WERI-Rb-1 (cell line): ENCODE data around the gene AURKA.
"Not testable (repeated sequence)": the region's sequence is repeated elsewhere in the genome, so short reads cannot be mapped to it uniquely, and the experiment has no call there.

Experiments used
- DNase-seq: peaks from one replicate; pipeline ENCODE4 v3.0.0-alpha.2; 2020
- H3K27ac ChIP-seq: fragments of 250-450 bp; sonication (Bioruptor Pico); 2 replicates; pipeline ENCODE4 v1.5.1; 2020; ENCODE audit warnings: mild to moderate bottlenecking, moderate library complexity
- H3K27me3 ChIP-seq: fragments of 250-450 bp; sonication (Bioruptor Pico); 2 replicates; pipeline ENCODE4 v1.5.1; 2021; ENCODE audit warnings: mild to moderate bottlenecking, low read depth, moderate library complexity; ENCODE audit not compliant: insufficient read depth, severe bottlenecking
- H3K36me3 ChIP-seq: fragments of 250-450 bp; sonication (Bioruptor Pico); 2 replicates; pipeline ENCODE4 v1.5.1; 2020; ENCODE audit warnings: mild to moderate bottlenecking, moderate library complexity
- H3K4me3 ChIP-seq: 2 replicates; pipeline ENCODE4 v1.5.1; 2011; ENCODE audit warnings: low read depth, mild to moderate bottlenecking, control low read depth, low read length
- H3K9me3 ChIP-seq: fragments of 250-450 bp; sonication (Bioruptor Pico); 2 replicates; pipeline ENCODE4 v1.5.1; 2021; ENCODE audit warnings: mild to moderate bottlenecking, moderate library complexity; ENCODE audit not compliant: severe bottlenecking
- CTCF ChIP-seq: IDR thresholded peaks from 2 replicates; pipeline ENCODE4 v1.5.1; 2011; ENCODE audit warnings: low read depth, mild to moderate bottlenecking, control low read depth, inconsistent platforms, low read length

Gene AURKA

GRCh38 chr20:56406910-56407309 is 14.9 kb upstream of the AURKA start:
- no peak for TF ChIP-seq CTCF
- Histone ChIP-seq H3K36me3 (peaks cover 51% of the 10 kb centered on the region), H3K27me3 (no peaks in the 10 kb centered on the region), H3K4me3 (no peak overlapping the region), H3K27ac (no peak overlapping the region), H3K9me3 (no peaks in the 10 kb centered on the region)
- DNase-seq = no peak

GRCh38 chr20:56405356-56405755 is 13.3 kb upstream of the AURKA start:
- DNase-seq, H3K4me3 ChIP-seq, H3K9me3 ChIP-seq, H3K27me3 ChIP-seq, H3K27ac ChIP-seq: not testable (repeated sequence)
- H3K36me3 ChIP-seq = peaks cover 67% of the 10 kb centered on the region

DNA sequence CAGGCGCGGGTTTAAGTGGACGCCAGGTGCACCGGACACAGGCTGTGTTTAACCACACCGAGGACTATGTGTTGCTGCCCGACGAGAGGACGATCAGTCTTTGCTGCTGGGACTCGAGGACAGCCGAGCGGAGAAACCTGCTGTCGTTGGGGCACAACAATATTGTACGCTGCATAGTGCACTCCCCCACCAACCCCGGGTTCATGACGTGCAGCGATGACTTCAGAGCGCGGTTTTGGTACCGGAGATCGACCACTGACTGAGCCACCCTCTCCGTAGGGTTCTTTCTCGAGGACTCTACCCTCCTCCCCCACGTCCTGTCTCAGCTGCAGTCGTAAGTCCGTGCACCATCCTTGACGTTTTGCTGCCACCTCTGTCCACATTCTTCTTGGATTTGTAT is 11.4 kb upstream of the AURKA start:
- Histone ChIP-seq H3K27ac (no peak overlapping the region), H3K4me3 (no peak overlapping the region), H3K36me3 (peaks cover 86% of the 10 kb centered on the region), H3K9me3 (no peaks in the 10 kb centered on the region), H3K27me3 (no peaks in the 10 kb centered on the region)
- TF ChIP-seq CTCF = no peak
- no peak for DNase-seq

DNA sequence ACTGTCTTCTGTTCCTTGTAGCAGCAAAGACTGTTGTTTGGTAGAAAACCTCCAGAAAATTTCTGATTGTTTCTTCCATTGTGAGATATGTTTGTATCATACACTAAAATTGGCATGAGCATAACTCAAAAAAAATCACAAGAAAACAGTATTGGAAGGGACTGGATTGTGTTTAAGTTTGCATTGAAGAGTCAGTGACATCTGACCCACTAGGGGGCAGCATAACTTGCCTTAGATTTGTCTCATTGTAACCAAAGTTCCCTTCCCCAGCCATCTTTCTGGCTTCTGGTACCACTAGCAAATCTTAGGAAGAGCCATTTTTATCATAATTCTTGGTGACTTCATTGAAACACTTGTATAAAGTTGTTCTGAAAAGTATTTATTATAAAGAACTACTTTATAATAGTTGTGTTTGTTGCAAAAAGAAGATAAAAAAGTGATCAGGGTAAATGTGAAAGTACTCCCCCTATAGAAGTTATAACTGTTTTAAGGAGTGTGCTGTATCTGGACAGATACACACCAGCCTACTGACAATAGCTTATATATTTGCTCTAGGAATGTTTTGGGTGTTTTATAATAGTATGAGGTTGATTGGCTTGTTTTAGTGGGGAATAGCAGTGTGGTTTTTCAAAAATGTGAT is 8.1 kb upstream of the AURKA start:
- Histone ChIP-seq H3K27me3 (no peaks in the 10 kb centered on the region), H3K27ac (no peak overlapping the region), H3K36me3 (peaks cover 94% of the 10 kb centered on the region), H3K9me3 (no peaks in the 10 kb centered on the region), H3K4me3 (no peak overlapping the region)
- DNase-seq = peak; percentile 40
- peak; percentile 76 for TF ChIP-seq CTCF

- TF ChIP-seq CTCF = no peak
- Histone ChIP-seq H3K4me3 (no peak overlapping the region), H3K27me3 (no peaks in the 10 kb centered on the region), H3K36me3 (peaks cover 57% of the 10 kb centered on the region), H3K27ac (no peak overlapping the region), H3K9me3 (no peaks in the 10 kb centered on the region)
- no peak for DNase-seq
Measured at GRCh38 chr20:56395166-56395565, 3.2 kb upstream of the AURKA start.

- Histone ChIP-seq H3K36me3 (peaks cover 57% of the 10 kb centered on the region), H3K27ac (no peak overlapping the region; the same call in 1 of the 2 replicates)
- no peak for TF ChIP-seq CTCF
Measured at GRCh38 chr20:56393653-56394052, 1.6 kb upstream of the AURKA start.

More at GRCh38 chr20:56393653-56394052, 1.6 kb upstream of the AURKA start:
- peak overlapping the region; percentile 84 for H3K4me3 ChIP-seq
- H3K9me3 ChIP-seq = no peaks in the 10 kb centered on the region
- no peak for DNase-seq
- no peaks in the 10 kb centered on the region for H3K27me3 ChIP-seq
